ENCODE measurements around the gene BUD31. TPM values are rescaled to one million over a fixed set of nuclear protein-coding genes. Genes with fewer than 3 reads are reported as not detected.
A peak's percentile ranks its signal among the peaks of the same experiment; 100 is the strongest.

The BUD31 gene
- total and polyA plus RNA-seq, 2 of the 13 experiments (the other 11 are each of a cell fraction or from before 2014, with no cell fraction given), result 35.1 to 79.1 TPM

DNA sequence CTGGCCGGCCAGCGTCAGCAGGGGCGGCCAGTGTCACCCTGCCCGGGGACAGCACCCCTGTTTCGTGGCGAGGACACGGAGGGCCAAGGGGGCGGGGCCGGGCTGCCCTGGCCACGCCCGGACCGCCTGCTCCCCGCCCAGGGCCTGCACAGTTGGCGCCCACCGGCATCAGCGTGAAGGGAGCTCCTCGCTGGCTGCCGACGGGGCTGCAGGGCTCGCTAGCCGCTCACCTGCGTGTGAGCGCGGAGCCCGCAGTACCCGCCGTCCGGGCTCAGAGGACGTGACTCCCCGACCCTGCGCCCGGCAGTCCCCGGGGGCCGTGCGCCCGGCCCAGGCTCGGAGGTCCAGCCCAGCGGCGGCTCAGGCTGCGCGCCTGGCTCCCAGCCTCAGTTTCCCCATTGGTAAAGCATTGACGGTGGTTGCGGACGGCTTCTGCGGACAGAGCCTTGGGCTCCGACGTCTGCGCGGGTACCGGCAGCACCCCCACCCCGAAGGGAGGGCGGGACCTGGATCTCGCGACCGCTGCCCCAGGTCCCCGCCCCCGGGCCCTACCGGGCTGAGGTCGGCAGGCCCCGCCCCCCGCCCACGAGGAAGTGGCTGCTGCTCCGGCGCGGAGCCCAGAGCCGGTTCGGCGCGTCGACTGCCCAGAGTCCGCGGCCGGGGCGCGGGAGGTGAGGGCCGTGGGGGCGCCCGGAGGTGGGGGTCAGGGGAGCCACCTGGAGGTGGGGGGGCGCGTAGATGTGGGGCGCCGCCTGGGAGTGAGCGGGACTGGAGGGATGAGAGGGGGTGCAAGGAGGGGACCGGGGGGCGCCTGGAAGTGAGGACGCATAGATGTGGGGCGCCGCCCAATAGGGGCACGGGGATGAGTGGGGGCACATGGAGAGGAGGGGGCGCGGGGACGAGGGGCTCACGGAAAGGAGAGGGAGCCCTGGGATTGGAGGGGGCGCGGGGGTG is 34.4 kb upstream of the BUD31 start, which contains the start of gene ARPC1B (continued):
- TF ChIP-seq, protein P1, sequence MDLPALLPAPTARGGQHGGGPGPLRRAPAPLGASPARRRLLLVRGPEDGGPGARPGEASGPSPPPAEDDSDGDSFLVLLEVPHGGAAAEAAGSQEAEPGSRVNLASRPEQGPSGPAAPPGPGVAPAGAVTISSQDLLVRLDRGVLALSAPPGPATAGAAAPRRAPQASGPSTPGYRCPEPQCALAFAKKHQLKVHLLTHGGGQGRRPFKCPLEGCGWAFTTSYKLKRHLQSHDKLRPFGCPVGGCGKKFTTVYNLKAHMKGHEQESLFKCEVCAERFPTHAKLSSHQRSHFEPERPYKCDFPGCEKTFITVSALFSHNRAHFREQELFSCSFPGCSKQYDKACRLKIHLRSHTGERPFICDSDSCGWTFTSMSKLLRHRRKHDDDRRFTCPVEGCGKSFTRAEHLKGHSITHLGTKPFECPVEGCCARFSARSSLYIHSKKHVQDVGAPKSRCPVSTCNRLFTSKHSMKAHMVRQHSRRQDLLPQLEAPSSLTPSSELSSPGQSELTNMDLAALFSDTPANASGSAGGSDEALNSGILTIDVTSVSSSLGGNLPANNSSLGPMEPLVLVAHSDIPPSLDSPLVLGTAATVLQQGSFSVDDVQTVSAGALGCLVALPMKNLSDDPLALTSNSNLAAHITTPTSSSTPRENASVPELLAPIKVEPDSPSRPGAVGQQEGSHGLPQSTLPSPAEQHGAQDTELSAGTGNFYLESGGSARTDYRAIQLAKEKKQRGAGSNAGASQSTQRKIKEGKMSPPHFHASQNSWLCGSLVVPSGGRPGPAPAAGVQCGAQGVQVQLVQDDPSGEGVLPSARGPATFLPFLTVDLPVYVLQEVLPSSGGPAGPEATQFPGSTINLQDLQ (CRISPR knock-in tag; IDR thresholded peaks at IDR 0.05), result no peak
- TF ChIP-seq, protein P2, sequence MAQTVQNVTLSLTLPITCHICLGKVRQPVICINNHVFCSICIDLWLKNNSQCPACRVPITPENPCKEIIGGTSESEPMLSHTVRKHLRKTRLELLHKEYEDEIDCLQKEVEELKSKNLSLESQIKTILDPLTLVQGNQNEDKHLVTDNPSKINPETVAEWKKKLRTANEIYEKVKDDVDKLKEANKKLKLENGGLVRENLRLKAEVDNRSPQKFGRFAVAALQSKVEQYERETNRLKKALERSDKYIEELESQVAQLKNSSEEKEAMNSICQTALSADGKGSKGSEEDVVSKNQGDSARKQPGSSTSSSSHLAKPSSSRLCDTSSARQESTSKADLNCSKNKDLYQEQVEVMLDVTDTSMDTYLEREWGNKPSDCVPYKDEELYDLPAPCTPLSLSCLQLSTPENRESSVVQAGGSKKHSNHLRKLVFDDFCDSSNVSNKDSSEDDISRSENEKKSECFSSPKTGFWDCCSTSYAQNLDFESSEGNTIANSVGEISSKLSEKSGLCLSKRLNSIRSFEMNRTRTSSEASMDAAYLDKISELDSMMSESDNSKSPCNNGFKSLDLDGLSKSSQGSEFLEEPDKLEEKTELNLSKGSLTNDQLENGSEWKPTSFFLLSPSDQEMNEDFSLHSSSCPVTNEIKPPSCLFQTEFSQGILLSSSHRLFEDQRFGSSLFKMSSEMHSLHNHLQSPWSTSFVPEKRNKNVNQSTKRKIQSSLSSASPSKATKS (CRISPR knock-in tag; IDR thresholded peaks at IDR 0.05), result no peak
- TF ChIP-seq TMF1 (CRISPR knock-in tag; IDR thresholded peaks at IDR 0.05; ENCODE audit: low read depth) (no peak), ZIK1 (CRISPR knock-in tag; IDR thresholded peaks at IDR 0.05; ENCODE audit: borderline replicate concordance, low read depth) (0 out of 2 replicates have a peak, but pooled peaks have one; percentile 52), ZNF468 (CRISPR knock-in tag; IDR thresholded peaks at IDR 0.05) (0 out of 2 replicates have a peak, but pooled peaks have one; percentile 74), ZNF724P (CRISPR knock-in tag; IDR thresholded peaks at IDR 0.05; ENCODE audit: borderline replicate concordance) (no peak; the same call in 1 of the 2 replicates), MIER3 (CRISPR knock-in tag; IDR thresholded peaks at IDR 0.05; ENCODE audit: borderline replicate concordance) (no peak), NFE2 (CRISPR knock-in tag; IDR thresholded peaks at IDR 0.05) (no peak), DNMT3B (CRISPR knock-in tag; conservative IDR thresholded peaks at IDR 0.05) (no peak), DMAP1 (CRISPR knock-in tag; IDR thresholded peaks at IDR 0.05) (peak; percentile 48), MED1 (CRISPR knock-in tag; IDR thresholded peaks at IDR 0.05) (no peak), ZSCAN29 (CRISPR knock-in tag; conservative IDR thresholded peaks at IDR 0.05) (no peak), ELF1 (CRISPR knock-in tag; IDR thresholded peaks at IDR 0.05) (0 out of 2 replicates have a peak, but pooled peaks have one; percentile 22), POGZ (CRISPR knock-in tag; IDR thresholded peaks at IDR 0.05) (peak; percentile 35; the same call in 1 of the 2 replicates), LCORL (IDR thresholded peaks at IDR 0.05) (no peak), LCORL (CRISPR knock-in tag; IDR thresholded peaks at IDR 0.05) (peak; percentile 28), MYC (CRISPR knock-in tag; IDR thresholded peaks at IDR 0.05; ENCODE audit: borderline replicate concordance) (peak; percentile 19; the same call in 1 of the 2 replicates)
- TF ChIP-seq, protein P3, sequence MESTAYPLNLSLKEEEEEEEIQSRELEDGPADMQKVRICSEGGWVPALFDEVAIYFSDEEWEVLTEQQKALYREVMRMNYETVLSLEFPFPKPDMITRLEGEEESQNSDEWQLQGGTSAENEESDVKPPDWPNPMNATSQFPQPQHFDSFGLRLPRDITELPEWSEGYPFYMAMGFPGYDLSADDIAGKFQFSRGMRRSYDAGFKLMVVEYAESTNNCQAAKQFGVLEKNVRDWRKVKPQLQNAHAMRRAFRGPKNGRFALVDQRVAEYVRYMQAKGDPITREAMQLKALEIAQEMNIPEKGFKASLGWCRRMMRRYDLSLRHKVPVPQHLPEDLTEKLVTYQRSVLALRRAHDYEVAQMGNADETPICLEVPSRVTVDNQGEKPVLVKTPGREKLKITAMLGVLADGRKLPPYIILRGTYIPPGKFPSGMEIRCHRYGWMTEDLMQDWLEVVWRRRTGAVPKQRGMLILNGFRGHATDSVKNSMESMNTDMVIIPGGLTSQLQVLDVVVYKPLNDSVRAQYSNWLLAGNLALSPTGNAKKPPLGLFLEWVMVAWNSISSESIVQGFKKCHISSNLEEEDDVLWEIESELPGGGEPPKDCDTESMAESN (CRISPR knock-in tag; conservative IDR thresholded peaks at IDR 0.05), result peak; percentile 66; the same call in 1 of the 2 replicates
- TF ChIP-seq, protein P4, sequence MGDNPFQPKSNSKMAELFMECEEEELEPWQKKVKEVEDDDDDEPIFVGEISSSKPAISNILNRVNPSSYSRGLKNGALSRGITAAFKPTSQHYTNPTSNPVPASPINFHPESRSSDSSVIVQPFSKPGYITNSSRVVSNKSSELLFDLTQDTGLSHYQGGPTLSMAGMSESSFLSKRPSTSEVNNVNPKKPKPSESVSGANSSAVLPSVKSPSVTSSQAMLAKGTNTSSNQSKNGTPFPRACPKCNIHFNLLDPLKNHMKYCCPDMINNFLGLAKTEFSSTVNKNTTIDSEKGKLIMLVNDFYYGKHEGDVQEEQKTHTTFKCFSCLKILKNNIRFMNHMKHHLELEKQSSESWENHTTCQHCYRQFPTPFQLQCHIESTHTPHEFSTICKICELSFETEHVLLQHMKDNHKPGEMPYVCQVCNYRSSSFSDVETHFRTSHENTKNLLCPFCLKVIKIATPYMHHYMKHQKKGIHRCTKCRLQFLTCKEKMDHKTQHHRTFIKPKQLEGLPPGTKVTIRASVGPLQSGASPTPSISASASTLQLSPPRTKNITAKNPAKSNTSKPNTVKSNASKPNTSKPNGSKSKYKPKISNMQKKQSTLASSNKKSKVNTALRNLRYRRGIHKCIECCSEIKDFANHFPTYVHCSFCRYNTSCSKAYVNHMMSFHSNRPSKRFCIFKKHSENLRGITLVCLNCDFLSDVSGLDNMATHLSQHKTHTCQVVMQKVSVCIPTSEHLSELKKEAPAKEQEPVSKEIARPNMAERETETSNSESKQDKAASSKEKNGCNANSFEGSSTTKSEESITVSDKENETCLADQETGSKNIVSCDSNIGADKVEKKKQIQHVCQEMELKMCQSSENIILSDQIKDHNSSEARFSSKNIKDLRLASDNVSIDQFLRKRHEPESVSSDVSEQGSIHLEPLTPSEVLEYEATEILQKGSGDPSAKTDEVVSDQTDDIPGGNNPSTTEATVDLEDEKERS (CRISPR knock-in tag; IDR thresholded peaks at IDR 0.05), result no peak

Measured in HepG2 (cell line).